PC-3 (cell line): ENCODE results near the gene TRAF3.

ENCODE experiments used
- EZH2 ChIP-seq: fragments of 300-600 bp; sonication (generic); IDR thresholded peaks from one replicate; pipeline ENCODE4 v1.6.1; 2017; ENCODE audit warnings: antibody characterized with exemption, mild to moderate bottlenecking, low read length; ENCODE audit not compliant: unreplicated experiment
- TF ChIP-seq, protein P1 (sequence below): fragments of 300-600 bp; sonication (generic); conservative IDR thresholded peaks from 2 replicates; pipeline ENCODE4 v1.5.1; 2017; ENCODE audit warnings: antibody characterized with exemption, low read depth, mild to moderate bottlenecking, low read length

DNA sequence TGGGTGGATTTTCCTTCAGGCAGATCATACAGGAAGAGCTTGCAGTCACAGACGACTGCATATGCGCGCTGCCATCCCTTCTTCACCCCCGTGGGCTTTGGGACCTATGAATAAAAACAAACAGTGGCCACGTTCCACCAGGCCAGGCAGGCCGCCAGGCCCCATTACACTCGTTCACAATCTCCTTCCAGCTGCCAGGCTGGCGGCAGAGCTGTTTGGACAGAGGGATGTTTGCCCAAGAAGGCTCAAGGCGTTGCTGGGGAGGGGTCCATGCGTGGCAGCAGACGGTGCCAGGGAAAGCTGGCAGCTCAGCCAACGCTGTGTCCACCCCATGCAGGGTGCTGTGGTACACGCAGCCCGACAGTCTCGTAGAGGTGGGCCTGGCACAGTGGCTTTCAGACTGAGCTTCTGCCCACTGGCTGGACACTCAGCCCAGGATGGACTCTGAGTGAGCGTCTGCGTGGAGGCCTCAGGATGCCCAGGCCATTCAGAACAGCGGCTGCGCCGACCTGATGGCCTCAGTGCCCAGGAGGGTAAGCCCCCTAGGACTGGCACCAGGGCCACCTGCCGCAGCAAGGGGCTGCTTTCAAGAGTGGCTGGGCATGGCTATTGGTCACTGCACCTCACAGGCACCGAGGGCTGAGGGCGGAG is 172.7 kb downstream of the TRAF3 start:
- TF ChIP-seq, protein P1, sequence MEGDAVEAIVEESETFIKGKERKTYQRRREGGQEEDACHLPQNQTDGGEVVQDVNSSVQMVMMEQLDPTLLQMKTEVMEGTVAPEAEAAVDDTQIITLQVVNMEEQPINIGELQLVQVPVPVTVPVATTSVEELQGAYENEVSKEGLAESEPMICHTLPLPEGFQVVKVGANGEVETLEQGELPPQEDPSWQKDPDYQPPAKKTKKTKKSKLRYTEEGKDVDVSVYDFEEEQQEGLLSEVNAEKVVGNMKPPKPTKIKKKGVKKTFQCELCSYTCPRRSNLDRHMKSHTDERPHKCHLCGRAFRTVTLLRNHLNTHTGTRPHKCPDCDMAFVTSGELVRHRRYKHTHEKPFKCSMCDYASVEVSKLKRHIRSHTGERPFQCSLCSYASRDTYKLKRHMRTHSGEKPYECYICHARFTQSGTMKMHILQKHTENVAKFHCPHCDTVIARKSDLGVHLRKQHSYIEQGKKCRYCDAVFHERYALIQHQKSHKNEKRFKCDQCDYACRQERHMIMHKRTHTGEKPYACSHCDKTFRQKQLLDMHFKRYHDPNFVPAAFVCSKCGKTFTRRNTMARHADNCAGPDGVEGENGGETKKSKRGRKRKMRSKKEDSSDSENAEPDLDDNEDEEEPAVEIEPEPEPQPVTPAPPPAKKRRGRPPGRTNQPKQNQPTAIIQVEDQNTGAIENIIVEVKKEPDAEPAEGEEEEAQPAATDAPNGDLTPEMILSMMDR, result no peak
- no peak for TF ChIP-seq EZH2
